A549 (cell line): ENCODE measurements around the gene NFASC. TPM values are rescaled to one million over a fixed set of nuclear protein-coding genes. Genes with fewer than 3 reads are reported as not detected.

ENCODE experiments used
- ATAC-seq, 2 experiments: fragments of 200-7000 bp in 1 of 2; fragments of >200 bp in 1 of 2; cut with Nextera tagmentation in 1 of 2; cut with Tn5 transposase in 1 of 2; 3 replicates each; pipeline versions ENCODE4 v1.8.0 to v1.9.1; 2018 to 2020; ENCODE audit warnings: mild to moderate bottlenecking in 1 of 2, moderate library complexity in 1 of 2
- CTCF ChIA-PET: fragments of 300-600 bp; sonication (Branson Sonifier 250); formaldehyde crosslinking; extraction: SDS; loops from one replicate; lab custom pipeline; 2021; ENCODE audit warnings: antibody characterized with exemption, inconsistent platforms; lab: Yijun Ruan, JAX
- POLR2A ChIA-PET: fragments of 350-600 bp; formaldehyde crosslinking; extraction: SDS; loops from one replicate; lab custom pipeline; 2021; ENCODE audit warnings: antibody characterized with exemption, inconsistent platforms; lab: Yijun Ruan, JAX
- DNase-seq, 2 experiments: peaks; one replicate each; pipeline versions ENCODE4 v3.0.0 to v3.0.0-alpha.2; 2011 to 2016; ENCODE audit warnings: low read depth in 1 of 2, low spot score in 1 of 2
- FAIRE-seq: peaks from 2 replicates; lab custom pipeline; 2011; peaks lifted over from hg19 to GRCh38; lab: Jason Lieb, UNC
- H3K27ac ChIP-seq, 2 experiments: fragments of >200 bp; sonication (Bioruptor Twin); formaldehyde crosslinking; 3 replicates each; pipeline ENCODE4 v1.5.1; 2016 to 2017
- H3K4me1 ChIP-seq: fragments of >200 bp; sonication (Bioruptor Twin); formaldehyde crosslinking; 3 replicates; pipeline ENCODE4 v1.6.1; 2016
- H3K4me2 ChIP-seq: fragments of >200 bp; sonication (Bioruptor Twin); formaldehyde crosslinking; 3 replicates; pipeline ENCODE4 v1.6.1; 2016
- H3K4me3 ChIP-seq: fragments of >200 bp; sonication (Bioruptor Twin); formaldehyde crosslinking; 3 replicates; pipeline ENCODE4 v1.5.1; 2016
- H3K9me3 ChIP-seq: fragments of >200 bp; sonication (Bioruptor Twin); formaldehyde crosslinking; 3 replicates; pipeline ENCODE4 v1.6.1; 2016
- CBX8 ChIP-seq: fragments of 200-600 bp; sonication (generic); IDR thresholded peaks from 2 replicates; pipeline ENCODE4 v1.6.1; 2016
- CHD4 ChIP-seq: fragments of 200-600 bp; sonication (generic); IDR thresholded peaks from 2 replicates; pipeline ENCODE4 v1.6.1; 2016; ENCODE audit warnings: antibody characterized with exemption, mild to moderate bottlenecking, borderline replicate concordance
- EHF ChIP-seq: fragments of 250-450 bp; sonication (Bioruptor Pico); IDR thresholded peaks from 2 replicates; pipeline ENCODE4 v1.5.0; 2020; ENCODE audit warnings: mild to moderate bottlenecking
- ELK1 ChIP-seq: fragments of 150-350 bp; IDR thresholded peaks from 2 replicates; pipeline ENCODE4 v1.6.1; 2014; ENCODE audit warnings: low read depth, mild to moderate bottlenecking, low read length
- EP300 ChIP-seq, 2 experiments: fragments of >200 bp; sonication (Bioruptor Twin); formaldehyde crosslinking; IDR thresholded peaks; 2 replicates in 1 of 2; 3 replicates in 1 of 2; pipeline ENCODE4 v1.6.1; 2016 to 2017
- FOSL2 ChIP-seq, 2 experiments: fragments of 450-650 bp in 1 of 2; fragments of >200 bp in 1 of 2; sonication (Bioruptor Twin) in 1 of 2; formaldehyde crosslinking; IDR thresholded peaks; 2 replicates each; pipeline versions ENCODE4 v1.5.0 to v1.6.1; 2016 to 2020; ENCODE audit warnings: mild to moderate bottlenecking in 1 of 2, moderate library complexity in 1 of 2
- HES2 ChIP-seq: fragments of >200 bp; sonication (Bioruptor Twin); formaldehyde crosslinking; IDR thresholded peaks from 2 replicates; pipeline ENCODE4 v1.6.1; 2016
- HEYL ChIP-seq: fragments of 250-450 bp; sonication (Bioruptor Pico); IDR thresholded peaks from 2 replicates; pipeline ENCODE4 v1.8.0; 2021; ENCODE audit warnings: mild to moderate bottlenecking, moderate library complexity
- HOXA7 ChIP-seq: fragments of 250-450 bp; sonication (Bioruptor Pico); IDR thresholded peaks from 2 replicates; pipeline ENCODE4 v1.5.0; 2020; ENCODE audit warnings: mild to moderate bottlenecking, moderate library complexity
- MAFK ChIP-seq: fragments of 450-650 bp; IDR thresholded peaks from 2 replicates; pipeline ENCODE4 v1.6.1; 2014; ENCODE audit not compliant: partially characterized antibody
- NPAS2 ChIP-seq: fragments of 250-450 bp; sonication (Bioruptor Pico); IDR thresholded peaks from 2 replicates; pipeline ENCODE4 v1.8.0; 2022; ENCODE audit warnings: mild to moderate bottlenecking, moderate library complexity, borderline replicate concordance
- PBX3 ChIP-seq: IDR thresholded peaks from 2 replicates; pipeline ENCODE4 v1.6.1; 2012
- RAD21 ChIP-seq, 2 experiments: fragments of >200 bp in 1 of 2; sonication (Bioruptor Twin) in 1 of 2; formaldehyde crosslinking in 1 of 2; IDR thresholded peaks in 1 of 2; conservative IDR thresholded peaks in 1 of 2; 2 replicates in 1 of 2; 3 replicates in 1 of 2; pipeline ENCODE4 v1.6.1; 2012 to 2018; ENCODE audit warnings: inconsistent platforms in 1 of 2
- RCOR1 ChIP-seq: fragments of 150-350 bp; IDR thresholded peaks from 2 replicates; pipeline ENCODE4 v1.6.1; 2014; ENCODE audit warnings: antibody characterized with exemption, low read length, low read depth
- RFX5 ChIP-seq: fragments of 450-650 bp; IDR thresholded peaks from 2 replicates; pipeline ENCODE4 v1.7.1; 2014; ENCODE audit warnings: antibody characterized with exemption, mild to moderate bottlenecking, moderate library complexity
- SMC3 ChIP-seq: fragments of >200 bp; sonication (Bioruptor Twin); formaldehyde crosslinking; IDR thresholded peaks from 3 replicates; pipeline ENCODE4 v1.6.1; 2018; ENCODE audit warnings: inconsistent platforms
- TFCP2L1 ChIP-seq: fragments of 250-450 bp; sonication (Bioruptor Pico); IDR thresholded peaks from 2 replicates; pipeline ENCODE4 v1.5.0; 2021; ENCODE audit warnings: mild to moderate bottlenecking
- TP53 ChIP-seq: fragments of 250-450 bp; sonication (Bioruptor Pico); IDR thresholded peaks from 2 replicates; pipeline ENCODE4 v1.5.0; 2021; ENCODE audit warnings: mild to moderate bottlenecking, moderate library complexity
- ZC3H11A ChIP-seq: fragments of 450-650 bp; IDR thresholded peaks from 2 replicates; pipeline ENCODE4 v1.6.1; 2014; ENCODE audit warnings: antibody characterized with exemption, mild to moderate bottlenecking
- ZFP36 ChIP-seq: fragments of 450-650 bp; IDR thresholded peaks from 2 replicates; pipeline ENCODE4 v1.6.1; 2014; ENCODE audit warnings: borderline replicate concordance; ENCODE audit not compliant: partially characterized antibody
- ZNF302 ChIP-seq: fragments of 250-450 bp; sonication (Bioruptor Pico); IDR thresholded peaks from 2 replicates; pipeline ENCODE4 v1.9.0; 2021; ENCODE audit warnings: inconsistent platforms, mild to moderate bottlenecking, moderate library complexity
- WGBS: methylation state at CpG from one replicate; pipeline ENCODE4 v1.1.6; 2017; ENCODE audit errors: missing lambda C conversion rate; 5-methylcytosine and 5-hydroxymethylcytosine counted together
- polyA plus RNA-seq, 4 experiments: library from polyadenylated mRNA; depleted of rRNA in 3 of 4; stranded (reverse); fragments of >200 nt; fragmentation: RNase III in 1 of 4; extraction: RNeasy Plus Mini Kit Qiagen cat#74134 plus additional on column Dnase treatment in 1 of 4; gene quantifications; 2 replicates in 3 of 4; 3 replicates in 1 of 4; pipeline ENCODE4 v1.2.3, GENCODE V29; 2011 to 2017
- TF ChIP-seq, protein P1 (sequence below): IDR thresholded peaks from 2 replicates; pipeline ENCODE4 v1.6.1; 2012; ENCODE audit warnings: low read depth, borderline replicate concordance

The NFASC gene
- polyA plus RNA-seq, 2 of the 4 experiments (the other 2 are of a cell fraction) = 0.27 to 0.39 TPM

GRCh38 chr1:204873714-204874113, 3.1 kb downstream of the NFASC start:
- no peaks in the 10 kb centered on the region for H3K4me1 ChIP-seq
- H3K4me2 ChIP-seq = no peak overlapping the region
- CTCF ChIA-PET = interaction anchor here (0.5 kb wide), 1 partner anchor 301 kb away, joined by 3 read pairs; no protein-coding TSS in a partner anchor
- H3K9me3 ChIP-seq = no peaks in the 10 kb centered on the region
- WGBS = 18% methylated on average over 2 of the region's 2 CpGs
- TF ChIP-seq TFCP2L1 (CRISPR knock-in tag) (no peak), EP300 (IDR thresholded peaks at IDR 0.05) (no peak), CHD4 (no peak)
- FAIRE-seq (no peak), DNase-seq (no peak), ATAC-seq (no peak)
- POLR2A ChIA-PET = no interaction called here
- no peak overlapping the region for H3K4me3 ChIP-seq
- no peak overlapping the region for H3K27ac ChIP-seq

DNA sequence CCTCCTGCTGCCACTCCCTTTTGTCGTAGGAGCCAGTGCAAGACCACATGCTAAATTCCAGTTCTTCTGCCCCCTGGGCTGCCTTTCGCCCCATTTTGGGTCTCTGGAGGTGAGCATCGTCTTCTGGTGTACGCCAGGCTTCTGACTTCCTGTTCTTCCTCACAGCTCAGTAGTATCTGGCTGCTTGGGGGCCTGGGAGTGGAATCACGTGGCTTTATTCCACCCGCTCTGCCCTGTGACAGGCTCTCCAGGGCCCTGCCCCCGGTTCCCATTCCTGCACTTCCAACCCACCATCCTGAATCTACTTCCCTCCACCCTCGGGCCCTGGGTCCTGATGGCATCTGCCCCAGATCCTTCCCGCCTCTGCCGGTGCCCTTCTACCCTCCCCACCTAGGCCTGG, 3.6 kb downstream of the NFASC start:
- CTCF ChIA-PET = interaction anchor here (0.5 kb wide), 1 partner anchor 301 kb away, joined by 3 read pairs; no protein-coding TSS in a partner anchor
- WGBS = 48% methylated on average over 10 of the region's 10 CpGs

DNA sequence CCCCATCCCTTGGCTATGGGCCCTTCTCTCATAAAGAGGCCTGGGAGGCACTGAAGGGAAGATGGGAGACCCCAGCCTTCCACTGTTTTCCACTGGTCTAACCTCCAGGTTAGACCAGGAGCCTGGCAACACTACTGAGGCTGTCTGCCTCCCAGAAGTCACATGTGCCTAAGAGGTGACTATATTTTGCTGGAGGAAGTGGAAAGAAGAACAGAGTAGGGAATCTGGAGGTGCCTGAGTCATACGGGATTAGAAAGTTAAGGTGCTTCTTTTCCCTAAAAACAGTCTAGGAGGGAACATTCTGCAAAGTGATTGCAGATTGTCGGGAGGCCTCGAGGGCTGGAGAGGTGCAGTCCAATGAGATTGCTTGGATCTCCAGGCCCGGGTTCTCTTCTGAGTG, 4.6 kb downstream of the NFASC start:
- ChIA-PET CTCF (interaction anchor here (1.0 kb wide), 2 partner anchors 18 to 68 kb away, joined by 3 read pairs; no protein-coding TSS in a partner anchor), POLR2A (no interaction called here)
- H3K9me3 ChIP-seq = no peaks in the 10 kb centered on the region
- ATAC-seq (no peak), DNase-seq (no peak), FAIRE-seq (no peak)
- H3K4me2 ChIP-seq = no peak overlapping the region
- no peak overlapping the region for H3K4me3 ChIP-seq
- WGBS = 49% methylated on average over 4 of the region's 4 CpGs
- H3K4me1 ChIP-seq = no peaks in the 10 kb centered on the region
- H3K27ac ChIP-seq = no peak overlapping the region
- TF ChIP-seq CBX8 = no peak
- TF ChIP-seq, all 56 proteins: peak for 0

More for the DNA sequence above, 3.6 kb downstream of the NFASC start:
- no peak overlapping the region for H3K27ac ChIP-seq
- no peak for TF ChIP-seq SMC3
- TF ChIP-seq CBX8 = no peak
- no peak for TF ChIP-seq RAD21 (conservative IDR thresholded peaks at IDR 0.05 in 1 of 2, IDR thresholded peaks at IDR 0.05 in 1 of 2)
- TF ChIP-seq HEYL (CRISPR knock-in tag) = no peak
- no peak for TF ChIP-seq EHF
- DNase-seq (no peak), FAIRE-seq (no peak), ATAC-seq (no peak)
- no peak overlapping the region for H3K4me3 ChIP-seq
- H3K9me3 ChIP-seq = no peaks in the 10 kb centered on the region
- POLR2A ChIA-PET = no interaction called here
- H3K4me2 ChIP-seq = no peak overlapping the region
- no peaks in the 10 kb centered on the region for H3K4me1 ChIP-seq

DNA sequence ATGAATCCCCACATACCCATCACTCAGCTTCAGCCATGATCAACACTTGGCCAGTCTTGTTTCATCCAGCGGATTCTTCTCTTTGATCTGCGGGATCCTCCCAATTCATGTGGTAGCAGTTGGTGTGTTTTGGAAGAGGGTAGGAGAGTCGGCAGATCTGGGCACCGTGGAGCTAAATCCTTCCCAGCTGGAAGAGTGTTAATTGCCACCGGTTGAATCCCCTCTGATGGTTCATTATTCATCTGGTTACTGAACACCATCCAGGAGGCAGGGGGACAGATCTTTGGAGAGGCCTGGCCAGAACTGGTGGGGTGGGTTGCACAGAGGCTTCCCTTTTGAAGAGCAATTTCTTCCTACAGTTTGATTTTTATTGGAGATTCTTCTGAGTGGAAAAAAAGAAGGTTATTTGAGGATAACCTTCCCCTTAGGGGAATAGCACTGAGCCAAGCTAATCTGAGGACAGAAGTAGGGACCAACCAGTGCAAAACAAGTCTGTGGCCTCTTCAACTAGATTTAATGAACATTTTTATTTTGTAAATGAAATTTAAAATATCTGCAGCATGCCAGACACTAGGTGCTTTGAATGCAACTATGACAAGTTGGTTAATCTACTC, 8.1 kb downstream of the NFASC start:
- FAIRE-seq = no peak
- no peak overlapping the region for H3K4me3 ChIP-seq
- 63% methylated on average over 5 of the region's 5 CpGs for WGBS

More for the DNA sequence above, 8.1 kb downstream of the NFASC start:
- H3K4me2 ChIP-seq = no peak overlapping the region
- no peak for TF ChIP-seq PBX3
- no peak for TF ChIP-seq CBX8
- no peak for TF ChIP-seq TP53 (CRISPR knock-in tag)
- TF ChIP-seq, protein P1, sequence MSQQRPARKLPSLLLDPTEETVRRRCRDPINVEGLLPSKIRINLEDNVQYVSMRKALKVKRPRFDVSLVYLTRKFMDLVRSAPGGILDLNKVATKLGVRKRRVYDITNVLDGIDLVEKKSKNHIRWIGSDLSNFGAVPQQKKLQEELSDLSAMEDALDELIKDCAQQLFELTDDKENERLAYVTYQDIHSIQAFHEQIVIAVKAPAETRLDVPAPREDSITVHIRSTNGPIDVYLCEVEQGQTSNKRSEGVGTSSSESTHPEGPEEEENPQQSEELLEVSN = no peak
- TF ChIP-seq NPAS2 (CRISPR knock-in tag) = no peak
- no peak for TF ChIP-seq RAD21 (conservative IDR thresholded peaks at IDR 0.05 in 1 of 2, IDR thresholded peaks at IDR 0.05 in 1 of 2)
- TF ChIP-seq HOXA7 (CRISPR knock-in tag) = no peak
- TF ChIP-seq FOSL2 (IDR thresholded peaks at IDR 0.05) = no peak
- TF ChIP-seq FOSL2 (CRISPR knock-in tag; IDR thresholded peaks at IDR 0.05) = no peak
- TF ChIP-seq RCOR1 = no peak
- no peak for TF ChIP-seq RFX5
- no peak for TF ChIP-seq HES2
- TF ChIP-seq ZNF302 = no peak
- TF ChIP-seq ELK1 = no peak
- TF ChIP-seq ZC3H11A = no peak
- no peak for TF ChIP-seq MAFK
- TF ChIP-seq ZFP36 = no peak
- ChIA-PET POLR2A (no interaction called here), CTCF (interaction anchor here (1.3 to 2.0 kb wide), 2 partner anchors 58 to 72 kb away, joined by 4 to 8 read pairs; no protein-coding TSS in a partner anchor)
- no peak overlapping the region for H3K27ac ChIP-seq
- no peaks in the 10 kb centered on the region for H3K9me3 ChIP-seq
- DNase-seq (no peak), ATAC-seq (no peak)
- no peaks in the 10 kb centered on the region for H3K4me1 ChIP-seq
